AG09319 (cell line): ENCODE results near the gene OR6P1.

ENCODE experiments used
- DNase-seq: peaks from one replicate; pipeline ENCODE4 v3.0.0-alpha.2; 2010; ENCODE audit warnings: low read depth; ENCODE audit errors: extremely low read depth
- CTCF ChIP-seq: IDR thresholded peaks from 2 replicates; pipeline ENCODE4 v1.5.1; 2011; ENCODE audit warnings: low read depth, mild to moderate bottlenecking, inconsistent platforms, low read length, moderate library complexity

Gene OR6P1

GRCh38 chr1:158554352-158554751 is 16.0 kb downstream of the OR6P1 start, which contains the start of gene OR6Y1:
OR6Y1 (minus strand) TSS chr1:158554405; CDS start chr1:158548105, 6,300 bp downstream.
- DNase-seq = no peak
- no peak for TF ChIP-seq CTCF

GRCh38 chr1:158552296-158552695 is 18.1 kb downstream of the OR6P1 start:
- no peak for TF ChIP-seq CTCF
- DNase-seq = no peak

- TF ChIP-seq CTCF = no peak
- DNase-seq = no peak
Observed at GRCh38 chr1:158547533-158547932, 22.8 kb downstream of the OR6P1 start.

GRCh38 chr1:158537609-158538008 is 32.8 kb downstream of the OR6P1 start:
- no peak for TF ChIP-seq CTCF
- no peak for DNase-seq

- DNase-seq = no peak
- TF ChIP-seq CTCF = no peak
Observed at GRCh38 chr1:158534496-158534895, 35.9 kb downstream of the OR6P1 start.

- peak; percentile 48 for TF ChIP-seq CTCF
- no peak for DNase-seq
Observed at GRCh38 chr1:158527190-158527815, 43.1 kb downstream of the OR6P1 start.

- DNase-seq = no peak
- TF ChIP-seq CTCF = no peak
Observed at GRCh38 chr1:158521666-158522058, 48.7 kb downstream of the OR6P1 start.
